Stomach (tissue), 4 donors: ENCODE data around the gene LSM14A.

Source experiments
- POLR2AphosphoS5 ChIP-seq, 3 donors: sonication (generic); formaldehyde crosslinking; IDR thresholded peaks; one replicate each; pipeline ENCODE4 v1.6.1; 2016; ENCODE audit warnings: antibody characterized with exemption in 3 of 3
- TF ChIP-seq, protein P1 (sequence below), 7 experiments: fragments of 450-650 bp in 4 of 7; fragments of 200-600 bp in 3 of 7; sonication (generic) in 3 of 7; IDR thresholded peaks; one replicate each; pipeline ENCODE4 v1.5.1; 2016 to 2019; ENCODE audit warnings: antibody characterized with exemption in 7 of 7, control low read depth in 2 of 7, mild to moderate bottlenecking in 1 of 7

DNA sequence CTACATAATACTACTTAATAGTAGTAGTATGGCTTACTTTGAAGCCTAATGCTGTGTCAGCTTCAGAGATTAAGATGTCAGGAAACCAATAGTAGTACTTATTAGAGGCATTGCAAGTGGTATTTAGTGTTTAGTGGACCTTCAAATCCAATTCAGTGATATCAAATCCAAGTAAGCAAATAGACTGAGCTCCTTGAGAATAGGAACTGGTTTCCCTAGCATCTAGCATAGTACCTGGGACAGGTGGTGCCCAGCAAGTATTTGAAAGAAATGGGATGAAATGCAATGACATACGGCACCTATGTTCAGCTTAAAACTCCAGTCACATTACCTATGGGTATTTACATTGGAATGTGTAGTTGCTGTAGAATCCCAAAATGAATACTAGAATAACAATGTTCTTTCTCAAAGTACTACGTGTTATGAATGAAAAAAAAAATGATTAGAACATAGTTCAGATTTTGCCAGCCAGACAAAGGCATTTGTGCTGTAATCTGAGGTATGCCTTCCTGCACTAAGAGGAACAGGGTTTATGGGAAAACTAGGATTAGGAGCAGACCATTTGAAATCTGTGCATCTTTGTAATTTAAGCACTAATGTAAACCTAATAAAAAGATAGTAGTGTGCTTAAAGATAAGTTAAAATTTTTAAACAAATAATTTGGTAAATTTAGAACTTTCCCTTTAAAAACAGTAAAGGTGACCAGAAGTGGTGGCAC is 17.1 kb downstream of the LSM14A start:
- TF ChIP-seq POLR2AphosphoS5 (IDR thresholded peaks at IDR 0.05) = no peak
- TF ChIP-seq, protein P1, sequence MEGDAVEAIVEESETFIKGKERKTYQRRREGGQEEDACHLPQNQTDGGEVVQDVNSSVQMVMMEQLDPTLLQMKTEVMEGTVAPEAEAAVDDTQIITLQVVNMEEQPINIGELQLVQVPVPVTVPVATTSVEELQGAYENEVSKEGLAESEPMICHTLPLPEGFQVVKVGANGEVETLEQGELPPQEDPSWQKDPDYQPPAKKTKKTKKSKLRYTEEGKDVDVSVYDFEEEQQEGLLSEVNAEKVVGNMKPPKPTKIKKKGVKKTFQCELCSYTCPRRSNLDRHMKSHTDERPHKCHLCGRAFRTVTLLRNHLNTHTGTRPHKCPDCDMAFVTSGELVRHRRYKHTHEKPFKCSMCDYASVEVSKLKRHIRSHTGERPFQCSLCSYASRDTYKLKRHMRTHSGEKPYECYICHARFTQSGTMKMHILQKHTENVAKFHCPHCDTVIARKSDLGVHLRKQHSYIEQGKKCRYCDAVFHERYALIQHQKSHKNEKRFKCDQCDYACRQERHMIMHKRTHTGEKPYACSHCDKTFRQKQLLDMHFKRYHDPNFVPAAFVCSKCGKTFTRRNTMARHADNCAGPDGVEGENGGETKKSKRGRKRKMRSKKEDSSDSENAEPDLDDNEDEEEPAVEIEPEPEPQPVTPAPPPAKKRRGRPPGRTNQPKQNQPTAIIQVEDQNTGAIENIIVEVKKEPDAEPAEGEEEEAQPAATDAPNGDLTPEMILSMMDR (IDR thresholded peaks at IDR 0.05) = no peak
